Measurements from ENCODE around the gene RNU11.

DNA sequence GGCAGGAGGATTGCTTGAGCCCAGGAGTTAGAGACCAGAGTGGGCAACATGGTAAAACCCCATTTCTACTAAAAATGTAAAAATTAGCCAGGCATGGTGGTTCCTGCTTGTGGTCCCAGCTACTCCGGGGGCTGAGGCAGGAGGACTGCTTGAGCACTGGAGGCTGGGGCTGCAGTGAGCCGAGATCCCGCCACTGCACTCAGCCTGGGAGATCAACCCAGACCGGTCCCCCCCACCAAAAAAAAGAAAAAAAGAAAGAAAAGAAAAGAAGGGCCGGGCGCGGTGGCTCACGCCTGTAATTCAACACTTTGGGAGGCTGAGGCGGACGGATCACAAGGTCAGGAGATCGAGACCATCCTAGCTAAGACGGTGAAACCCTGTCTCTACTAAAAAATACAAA, 18.4 kb downstream of the RNU11 start:
- TF ChIP-seq POLR2A (IDR thresholded peaks at IDR 0.05) (no peak), POLR2AphosphoS5 (IDR thresholded peaks at IDR 0.05; ENCODE audit: insufficient read depth in 1 of 2, low read depth in 1 of 2) (no peak)
- TF ChIP-seq, protein P1, sequence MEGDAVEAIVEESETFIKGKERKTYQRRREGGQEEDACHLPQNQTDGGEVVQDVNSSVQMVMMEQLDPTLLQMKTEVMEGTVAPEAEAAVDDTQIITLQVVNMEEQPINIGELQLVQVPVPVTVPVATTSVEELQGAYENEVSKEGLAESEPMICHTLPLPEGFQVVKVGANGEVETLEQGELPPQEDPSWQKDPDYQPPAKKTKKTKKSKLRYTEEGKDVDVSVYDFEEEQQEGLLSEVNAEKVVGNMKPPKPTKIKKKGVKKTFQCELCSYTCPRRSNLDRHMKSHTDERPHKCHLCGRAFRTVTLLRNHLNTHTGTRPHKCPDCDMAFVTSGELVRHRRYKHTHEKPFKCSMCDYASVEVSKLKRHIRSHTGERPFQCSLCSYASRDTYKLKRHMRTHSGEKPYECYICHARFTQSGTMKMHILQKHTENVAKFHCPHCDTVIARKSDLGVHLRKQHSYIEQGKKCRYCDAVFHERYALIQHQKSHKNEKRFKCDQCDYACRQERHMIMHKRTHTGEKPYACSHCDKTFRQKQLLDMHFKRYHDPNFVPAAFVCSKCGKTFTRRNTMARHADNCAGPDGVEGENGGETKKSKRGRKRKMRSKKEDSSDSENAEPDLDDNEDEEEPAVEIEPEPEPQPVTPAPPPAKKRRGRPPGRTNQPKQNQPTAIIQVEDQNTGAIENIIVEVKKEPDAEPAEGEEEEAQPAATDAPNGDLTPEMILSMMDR (IDR thresholded peaks at IDR 0.05) = no peak
